OCI-LY7 (cell line): ENCODE measurements around the gene ZNF154.

Source experiments
- CTCF ChIP-seq: fragments of 200-600 bp; sonication (generic); conservative IDR thresholded peaks from 2 replicates; pipeline ENCODE4 v1.5.1; 2014; ENCODE audit warnings: mild to moderate bottlenecking, antibody characterized with exemption, low read length, moderate library complexity, mixed read lengths
- EZH2phosphoT487 ChIP-seq: fragments of 200-600 bp; sonication (generic); IDR thresholded peaks from 2 replicates; pipeline ENCODE4 v1.6.1; 2018; ENCODE audit warnings: low read depth, borderline replicate concordance, mild to moderate bottlenecking, mixed run types, antibody characterized with exemption, low read length, moderate library complexity, mixed read lengths

- TF ChIP-seq CTCF: no peak
- TF ChIP-seq EZH2phosphoT487: no peak
Observed at GRCh38 chr19:57651654-57651996, 57.4 kb downstream of the ZNF154 start.
